Caco-2 (cell line): ENCODE measurements around the gene USP40. TPM values are rescaled to one million over a fixed set of nuclear protein-coding genes. Genes with fewer than 3 reads are reported as not detected.

Experiments
- BruUV-seq: library from RNA; stranded (reverse); fragments of 400-500 nt; replicated peaks from 2 replicates; lab custom pipeline; 2021; lab: Mats Ljungman, UMichigan
- CTCF ChIA-PET: fragments of 300-600 bp; sonication (Branson Sonifier 250); formaldehyde crosslinking; loops from one replicate; lab custom pipeline; 2022; ENCODE audit warnings: antibody characterized with exemption; lab: Charles Lee
- POLR2A ChIA-PET: fragments of 300-600 bp; sonication (Branson Sonifier 250); formaldehyde crosslinking; loops from one replicate; lab custom pipeline; 2022; ENCODE audit warnings: antibody characterized with exemption; lab: Charles Lee
- DNase-seq, 2 experiments: peaks; one replicate each; pipeline versions ENCODE4 v3.0.0 to v3.0.0-alpha.2; 2020 to 2022
- H3K27me3 ChIP-seq: replicated peaks from 2 replicates; pipeline ENCODE4 v1.6.0; 2011; ENCODE audit warnings: low read length; ENCODE audit not compliant: control insufficient read depth, insufficient read depth
- H3K36me3 ChIP-seq: 2 replicates; pipeline ENCODE4 v1.5.1; 2011; ENCODE audit warnings: low read length; ENCODE audit not compliant: control insufficient read depth, insufficient read depth
- H3K4me1 ChIP-seq: fragments of 250-450 bp; sonication (Bioruptor Pico); 2 replicates; pipeline ENCODE4 v1.5.1; 2020; ENCODE audit warnings: mild to moderate bottlenecking
- H3K4me3 ChIP-seq: 2 replicates; pipeline ENCODE4 v1.5.1; 2011; ENCODE audit warnings: low read depth, mild to moderate bottlenecking, control low read depth, low read length
- H3K9me3 ChIP-seq: fragments of 250-450 bp; sonication (Bioruptor Pico); 2 replicates; pipeline ENCODE4 v1.5.1; 2020; ENCODE audit warnings: mild to moderate bottlenecking, moderate library complexity
- H3K27ac Mint-ChIP-seq: one replicate; pipeline ENCODE4 v1.8.0; 2022; ENCODE audit warnings: mixed read lengths; ENCODE audit not compliant: unreplicated experiment
- H3K27me3 Mint-ChIP-seq: one replicate; pipeline ENCODE4 v1.8.0; 2022; ENCODE audit warnings: mixed read lengths; ENCODE audit not compliant: insufficient read depth, unreplicated experiment
- H3K36me3 Mint-ChIP-seq: one replicate; pipeline ENCODE4 v1.8.0; 2022; ENCODE audit warnings: mild to moderate bottlenecking, mixed read lengths; ENCODE audit not compliant: insufficient read depth, unreplicated experiment
- H3K4me1 Mint-ChIP-seq: one replicate; pipeline ENCODE4 v1.8.0; 2022; ENCODE audit warnings: low read depth, mixed read lengths; ENCODE audit not compliant: unreplicated experiment
- H3K4me3 Mint-ChIP-seq: one replicate; pipeline ENCODE4 v1.8.0; 2022; ENCODE audit warnings: mild to moderate bottlenecking, moderate library complexity, mixed read lengths; ENCODE audit not compliant: unreplicated experiment
- H3K9me3 Mint-ChIP-seq: one replicate; pipeline ENCODE4 v1.8.0; 2022; ENCODE audit warnings: mixed read lengths; ENCODE audit not compliant: unreplicated experiment
- CTCF ChIP-seq, 2 experiments: fragments of 200-600 bp in 1 of 2; IDR thresholded peaks; 1 replicate in 1 of 2; 2 replicates in 1 of 2; pipeline versions ENCODE4 v1.5.1 to v1.8.0; 2011 to 2022; ENCODE audit warnings: antibody characterized with exemption in 1 of 2, control low read depth in 1 of 2, inconsistent platforms in 1 of 2, low read depth in 1 of 2, low read length in 1 of 2, mild to moderate bottlenecking in 1 of 2, moderate library complexity in 1 of 2; ENCODE audit not compliant: insufficient read depth in 1 of 2, severe bottlenecking in 1 of 2, unreplicated experiment in 1 of 2
- intact Hi-C: fragments of 100-400 bp; cut with micrococcal nuclease; formaldehyde crosslinking; loops from one replicate; pipeline ENCODE4 v1.10.0; 2022; ENCODE audit not compliant: unreplicated experiment
- total RNA-seq: library from RNA; stranded (reverse); gene quantifications from 2 replicates; pipeline ENCODE4 v1.2.3, GENCODE V29; 2022

Gene USP40
- total RNA-seq, 1 experiment from 2014 or later, result 27.8 TPM

- H3K27me3 Mint-ChIP-seq, result no peaks in the 10 kb centered on the region
- CTCF ChIA-PET, result no interaction called here
- no peaks in the 10 kb centered on the region for H3K36me3 ChIP-seq
- no peaks in the 10 kb centered on the region for H3K4me1 ChIP-seq
- intact Hi-C loops, result no loop called here
- H3K4me3 Mint-ChIP-seq, result no peak overlapping the region
- no peak for TF ChIP-seq CTCF (IDR thresholded peaks at IDR 0.05; ENCODE audit: insufficient read depth in 1 of 2, low read depth in 1 of 2, low read length in 1 of 2, severe bottlenecking in 1 of 2, unreplicated experiment in 1 of 2)
- no peak overlapping the region for H3K4me3 ChIP-seq
- H3K27ac Mint-ChIP-seq, result no peak overlapping the region
- BruUV-seq, result no TSS peak
- POLR2A ChIA-PET, result no interaction called here
- H3K4me1 Mint-ChIP-seq, result no peaks in the 10 kb centered on the region
- no peaks in the 10 kb centered on the region for H3K9me3 Mint-ChIP-seq
- H3K36me3 Mint-ChIP-seq, result peaks cover 11% of the 10 kb centered on the region
- DNase-seq, result no peak
- H3K9me3 ChIP-seq, result no peaks in the 10 kb centered on the region
- no peaks in the 10 kb centered on the region for H3K27me3 ChIP-seq
Observed at GRCh38 chr2:233538741-233539140, 27.8 kb downstream of the USP40 start.

GRCh38 chr2:233535271-233535670 is 31.3 kb downstream of the USP40 start:
- no peak for TF ChIP-seq CTCF (IDR thresholded peaks at IDR 0.05; ENCODE audit: insufficient read depth in 1 of 2, low read depth in 1 of 2, low read length in 1 of 2, severe bottlenecking in 1 of 2, unreplicated experiment in 1 of 2)
- H3K27me3 Mint-ChIP-seq, result no peaks in the 10 kb centered on the region
- peaks cover 6% of the 10 kb centered on the region for H3K36me3 Mint-ChIP-seq
- CTCF ChIA-PET, result no interaction called here
- H3K4me3 ChIP-seq, result no peak overlapping the region
- no peak overlapping the region for H3K27ac Mint-ChIP-seq
- H3K9me3 Mint-ChIP-seq, result no peaks in the 10 kb centered on the region
- no peaks in the 10 kb centered on the region for H3K9me3 ChIP-seq
- intact Hi-C loops, result no loop called here
- no peaks in the 10 kb centered on the region for H3K4me1 ChIP-seq
- POLR2A ChIA-PET, result no interaction called here
- H3K27me3 ChIP-seq, result no peaks in the 10 kb centered on the region
- H3K4me3 Mint-ChIP-seq, result no peak overlapping the region
- DNase-seq, result no peak
- no peaks in the 10 kb centered on the region for H3K4me1 Mint-ChIP-seq
- BruUV-seq, result no TSS peak
- peaks cover 2% of the 10 kb centered on the region; the same call in 1 of the 2 replicates for H3K36me3 ChIP-seq

GRCh38 chr2:233532971-233533370 is 33.6 kb downstream of the USP40 start:
- no peaks in the 10 kb centered on the region for H3K9me3 Mint-ChIP-seq
- no peak for DNase-seq
- peaks cover 3% of the 10 kb centered on the region for H3K36me3 Mint-ChIP-seq
- no peaks in the 10 kb centered on the region for H3K27me3 Mint-ChIP-seq
- no peaks in the 10 kb centered on the region for H3K27me3 ChIP-seq
- H3K4me1 ChIP-seq, result no peaks in the 10 kb centered on the region
- BruUV-seq, result no TSS peak
- ChIA-PET POLR2A (no interaction called here), CTCF (no interaction called here)
- H3K9me3 ChIP-seq, result no peaks in the 10 kb centered on the region
- no peak overlapping the region for H3K4me3 Mint-ChIP-seq
- H3K27ac Mint-ChIP-seq, result no peak overlapping the region
- intact Hi-C loops, result no loop called here
- TF ChIP-seq CTCF (IDR thresholded peaks at IDR 0.05; ENCODE audit: insufficient read depth in 1 of 2, low read depth in 1 of 2, low read length in 1 of 2, severe bottlenecking in 1 of 2, unreplicated experiment in 1 of 2), result no peak
- peaks cover 2% of the 10 kb centered on the region; the same call in 1 of the 2 replicates for H3K36me3 ChIP-seq
- no peak overlapping the region for H3K4me3 ChIP-seq
- H3K4me1 Mint-ChIP-seq, result no peaks in the 10 kb centered on the region
